Liver (tissue), 9 donors: ENCODE measurements around the gene ATXN1. TPM values are rescaled to one million over a fixed set of nuclear protein-coding genes. Genes with fewer than 3 reads are reported as not detected.

Experiments
- DNase-seq: peaks from one replicate; pipeline ENCODE4 v3.0.0-alpha.2; 2017; ENCODE audit warnings: low spot score
- H3K27ac ChIP-seq, 2 donors: one replicate each; pipeline ENCODE4 v1.7.0; 2013; ENCODE audit warnings: inconsistent platforms in 2 of 2, low read length in 2 of 2, control low read depth in 1 of 2, low read depth in 1 of 2, mild to moderate bottlenecking in 1 of 2
- H3K27me3 ChIP-seq, 4 donors: one replicate each; pipeline versions ENCODE4 v1.6.1 to v1.7.0; 2013; ENCODE audit warnings: low read length in 3 of 4, inconsistent platforms in 1 of 4, mild to moderate bottlenecking in 1 of 4, moderate library complexity in 1 of 4; ENCODE audit not compliant: control insufficient read depth in 4 of 4, insufficient read depth in 4 of 4
- H3K36me3 ChIP-seq, 4 donors: one replicate each; pipeline versions ENCODE4 v1.6.1 to v1.7.0; 2013; ENCODE audit warnings: low read length in 3 of 4, mild to moderate bottlenecking in 3 of 4, low read depth in 1 of 4, moderate library complexity in 1 of 4; ENCODE audit not compliant: control insufficient read depth in 4 of 4, insufficient read depth in 3 of 4
- H3K4me1 ChIP-seq, 4 donors: one replicate each; pipeline versions ENCODE4 v1.6.1 to v1.7.0; 2013; ENCODE audit warnings: low read length in 3 of 4, mild to moderate bottlenecking in 3 of 4, moderate library complexity in 1 of 4; ENCODE audit not compliant: control insufficient read depth in 4 of 4, insufficient read depth in 4 of 4
- H3K4me3 ChIP-seq, 3 donors: one replicate each; pipeline versions ENCODE4 v1.6.1 to v1.7.0; 2013; ENCODE audit warnings: low read length in 3 of 3, control low read depth in 1 of 3, low read depth in 1 of 3, mild to moderate bottlenecking in 1 of 3
- H3K9ac ChIP-seq, 2 donors: one replicate each; pipeline ENCODE4 v1.7.0; 2013; ENCODE audit warnings: low read length in 2 of 2, mild to moderate bottlenecking in 2 of 2, moderate library complexity in 2 of 2, control low read depth in 1 of 2, low read depth in 1 of 2
- H3K9me3 ChIP-seq, 4 donors: one replicate each; pipeline versions ENCODE4 v1.6.1 to v1.7.0; 2013; ENCODE audit warnings: low read length in 3 of 4; ENCODE audit not compliant: control insufficient read depth in 4 of 4
- ATF3 ChIP-seq: IDR thresholded peaks from 2 replicates; pipeline ENCODE4 v1.6.1; 2016; ENCODE audit warnings: antibody characterized with exemption
- EGR1 ChIP-seq, 2 donors: IDR thresholded peaks; 2 replicates each; pipeline ENCODE4 v1.6.1; 2016 to 2018; ENCODE audit warnings: antibody characterized with exemption in 2 of 2, low read depth in 2 of 2
- FOXA1 ChIP-seq: IDR thresholded peaks from 2 replicates; pipeline ENCODE4 v1.6.1; 2016; ENCODE audit warnings: antibody characterized with exemption
- FOXA2 ChIP-seq: IDR thresholded peaks from 2 replicates; pipeline ENCODE4 v1.6.1; 2016; ENCODE audit warnings: antibody characterized with exemption
- GABPA ChIP-seq, 2 donors: IDR thresholded peaks in 1 of 2; conservative IDR thresholded peaks in 1 of 2; 2 replicates each; pipeline ENCODE4 v1.6.1; 2016; ENCODE audit warnings: antibody characterized with exemption in 2 of 2, mild to moderate bottlenecking in 1 of 2, moderate library complexity in 1 of 2
- HNF4A ChIP-seq, 2 donors: conservative IDR thresholded peaks; 2 replicates each; pipeline ENCODE4 v1.6.1; 2016; ENCODE audit warnings: antibody characterized with exemption in 2 of 2, mild to moderate bottlenecking in 2 of 2
- HNF4G ChIP-seq: IDR thresholded peaks from 2 replicates; pipeline ENCODE4 v1.6.1; 2016; ENCODE audit warnings: antibody characterized with exemption
- JUND ChIP-seq, 2 donors: IDR thresholded peaks; 2 replicates each; pipeline ENCODE4 v1.6.1; 2016; ENCODE audit warnings: antibody characterized with exemption in 2 of 2
- MAX ChIP-seq: IDR thresholded peaks from 2 replicates; pipeline ENCODE4 v1.6.1; 2016; ENCODE audit warnings: antibody characterized with exemption
- NR2F2 ChIP-seq: IDR thresholded peaks from 2 replicates; pipeline ENCODE4 v1.6.1; 2016; ENCODE audit warnings: antibody characterized with exemption
- RAD21 ChIP-seq, 2 donors: IDR thresholded peaks; 2 replicates each; pipeline ENCODE4 v1.6.1; 2016; ENCODE audit warnings: antibody characterized with exemption in 2 of 2, mild to moderate bottlenecking in 2 of 2
- REST ChIP-seq: IDR thresholded peaks from 2 replicates; pipeline ENCODE4 v1.6.1; 2016; ENCODE audit warnings: antibody characterized with exemption, mild to moderate bottlenecking
- RXRA ChIP-seq, 2 donors: IDR thresholded peaks; 2 replicates each; pipeline ENCODE4 v1.6.1; 2017 to 2018; ENCODE audit warnings: antibody characterized with exemption in 2 of 2, mild to moderate bottlenecking in 1 of 2
- SP1 ChIP-seq: IDR thresholded peaks from 2 replicates; pipeline ENCODE4 v1.6.1; 2018; ENCODE audit warnings: antibody characterized with exemption, mild to moderate bottlenecking
- TAF1 ChIP-seq: conservative IDR thresholded peaks from 2 replicates; pipeline ENCODE4 v1.6.1; 2016; ENCODE audit warnings: antibody characterized with exemption, mild to moderate bottlenecking
- YY1 ChIP-seq: IDR thresholded peaks from 2 replicates; pipeline ENCODE4 v1.6.1; 2016; ENCODE audit warnings: antibody characterized with exemption, mild to moderate bottlenecking
- WGBS: extraction: QIAGEN DNeasy Blood & Tissue Kit; methylation state at CpG from one replicate; pipeline ENCODE4 v1.1.7; 2013; 5-methylcytosine and 5-hydroxymethylcytosine counted together
- polyA plus RNA-seq, 2 donors: library from polyadenylated mRNA; stranded (reverse) in 1 of 2; unstranded in 1 of 2; fragments of 200-250 nt in 1 of 2; fragments of >200 nt in 1 of 2; fragmentation: Nextera tagmentation in 1 of 2; extraction: Ambion mirVana in 1 of 2; gene quantifications; one replicate each; pipeline versions ENCODE4 v1.2.1 to v1.2.3, GENCODE V29; 2013 to 2015
- total RNA-seq, 2 donors: library from RNA; depleted of rRNA; stranded (reverse); fragments of >200 nt; gene quantifications; one replicate each; pipeline ENCODE4 v1.2.3, GENCODE V29; 2014
- TF ChIP-seq, protein P1 (sequence below): fragments of 150-350 bp; IDR thresholded peaks from 2 replicates; pipeline ENCODE4 v1.5.1; 2017; ENCODE audit warnings: improper control_type of control experiment, low read depth, low read length; ENCODE audit not compliant: missing input control
- TF ChIP-seq, protein P2 (sequence below): IDR thresholded peaks from 2 replicates; pipeline ENCODE4 v1.6.1; 2016; ENCODE audit warnings: antibody characterized with exemption
- donor health status: healthy.
- donor health status: healthy.
- donor health status: healthy.
- donor health status: healthy.
- donor health status: healthy.

Gene ATXN1
- total and polyA plus RNA-seq, 4 donors = 4.3 to 29.7 (median 8.2) TPM

GRCh38 chr6:16665992-16666391 lies 95.3 kb downstream of the ATXN1 start:
- Histone ChIP-seq H3K27me3 (no peaks in the 10 kb centered on the region), H3K4me3 (no peak overlapping the region), H3K9ac (no peak overlapping the region), H3K4me1 (peaks cover 3 to 13% (median 7%) of the 10 kb centered on the region in 4 donors), H3K36me3 (no peaks in the 10 kb centered on the region), H3K9me3 (peaks cover 0 to 2% (median 0%) of the 10 kb centered on the region in 4 donors), H3K27ac (no peak overlapping the region)
- TF ChIP-seq HNF4A (conservative IDR thresholded peaks at IDR 0.05) (no peak), EGR1 (IDR thresholded peaks at IDR 0.05; ENCODE audit: low read depth in 2 of 2) (no peak), JUND (IDR thresholded peaks at IDR 0.05) (no peak), NR2F2 (no peak), SP1 (no peak), HNF4G (no peak), REST (no peak), ATF3 (no peak), RAD21 (IDR thresholded peaks at IDR 0.05) (no peak), TAF1 (no peak), MAX (no peak), FOXA2 (no peak), GABPA (IDR thresholded peaks at IDR 0.05 in 1 of 2, conservative IDR thresholded peaks at IDR 0.05 in 1 of 2) (no peak), FOXA1 (no peak), RXRA (IDR thresholded peaks at IDR 0.05) (no peak), YY1 (no peak)
- TF ChIP-seq, protein P1, sequence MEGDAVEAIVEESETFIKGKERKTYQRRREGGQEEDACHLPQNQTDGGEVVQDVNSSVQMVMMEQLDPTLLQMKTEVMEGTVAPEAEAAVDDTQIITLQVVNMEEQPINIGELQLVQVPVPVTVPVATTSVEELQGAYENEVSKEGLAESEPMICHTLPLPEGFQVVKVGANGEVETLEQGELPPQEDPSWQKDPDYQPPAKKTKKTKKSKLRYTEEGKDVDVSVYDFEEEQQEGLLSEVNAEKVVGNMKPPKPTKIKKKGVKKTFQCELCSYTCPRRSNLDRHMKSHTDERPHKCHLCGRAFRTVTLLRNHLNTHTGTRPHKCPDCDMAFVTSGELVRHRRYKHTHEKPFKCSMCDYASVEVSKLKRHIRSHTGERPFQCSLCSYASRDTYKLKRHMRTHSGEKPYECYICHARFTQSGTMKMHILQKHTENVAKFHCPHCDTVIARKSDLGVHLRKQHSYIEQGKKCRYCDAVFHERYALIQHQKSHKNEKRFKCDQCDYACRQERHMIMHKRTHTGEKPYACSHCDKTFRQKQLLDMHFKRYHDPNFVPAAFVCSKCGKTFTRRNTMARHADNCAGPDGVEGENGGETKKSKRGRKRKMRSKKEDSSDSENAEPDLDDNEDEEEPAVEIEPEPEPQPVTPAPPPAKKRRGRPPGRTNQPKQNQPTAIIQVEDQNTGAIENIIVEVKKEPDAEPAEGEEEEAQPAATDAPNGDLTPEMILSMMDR = no peak
- TF ChIP-seq, protein P2, sequence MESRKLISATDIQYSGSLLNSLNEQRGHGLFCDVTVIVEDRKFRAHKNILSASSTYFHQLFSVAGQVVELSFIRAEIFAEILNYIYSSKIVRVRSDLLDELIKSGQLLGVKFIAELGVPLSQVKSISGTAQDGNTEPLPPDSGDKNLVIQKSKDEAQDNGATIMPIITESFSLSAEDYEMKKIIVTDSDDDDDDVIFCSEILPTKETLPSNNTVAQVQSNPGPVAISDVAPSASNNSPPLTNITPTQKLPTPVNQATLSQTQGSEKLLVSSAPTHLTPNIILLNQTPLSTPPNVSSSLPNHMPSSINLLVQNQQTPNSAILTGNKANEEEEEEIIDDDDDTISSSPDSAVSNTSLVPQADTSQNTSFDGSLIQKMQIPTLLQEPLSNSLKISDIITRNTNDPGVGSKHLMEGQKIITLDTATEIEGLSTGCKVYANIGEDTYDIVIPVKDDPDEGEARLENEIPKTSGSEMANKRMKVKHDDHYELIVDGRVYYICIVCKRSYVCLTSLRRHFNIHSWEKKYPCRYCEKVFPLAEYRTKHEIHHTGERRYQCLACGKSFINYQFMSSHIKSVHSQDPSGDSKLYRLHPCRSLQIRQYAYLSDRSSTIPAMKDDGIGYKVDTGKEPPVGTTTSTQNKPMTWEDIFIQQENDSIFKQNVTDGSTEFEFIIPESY = no peak
- DNase-seq = no peak
- WGBS = 98% methylated on average over 2 of the region's 2 CpGs
